Cardiac fibroblast (primary cell): ENCODE results near the gene LENG8.
A peak's percentile ranks its signal among the peaks of the same experiment; 100 is the strongest.

Experiments
- DNase-seq, 2 donors: peaks; one replicate each; pipeline versions ENCODE4 v3.0.0 to v3.0.0-alpha.2; 2010; ENCODE audit warnings: low read depth in 2 of 2
- H3K4me3 ChIP-seq, 2 donors: replicated peaks in 1 of 2; 1 replicate in 1 of 2; 2 replicates in 1 of 2; pipeline ENCODE4 v1.5.1; 2011; ENCODE audit warnings: low read depth in 2 of 2, low read length in 2 of 2, mild to moderate bottlenecking in 2 of 2, moderate library complexity in 1 of 2
- TF ChIP-seq, protein P1 (sequence below): IDR thresholded peaks from one replicate; pipeline ENCODE4 v1.5.1; 2011; ENCODE audit warnings: low read depth, mild to moderate bottlenecking, low read length, inconsistent platforms

The LENG8 gene

DNA sequence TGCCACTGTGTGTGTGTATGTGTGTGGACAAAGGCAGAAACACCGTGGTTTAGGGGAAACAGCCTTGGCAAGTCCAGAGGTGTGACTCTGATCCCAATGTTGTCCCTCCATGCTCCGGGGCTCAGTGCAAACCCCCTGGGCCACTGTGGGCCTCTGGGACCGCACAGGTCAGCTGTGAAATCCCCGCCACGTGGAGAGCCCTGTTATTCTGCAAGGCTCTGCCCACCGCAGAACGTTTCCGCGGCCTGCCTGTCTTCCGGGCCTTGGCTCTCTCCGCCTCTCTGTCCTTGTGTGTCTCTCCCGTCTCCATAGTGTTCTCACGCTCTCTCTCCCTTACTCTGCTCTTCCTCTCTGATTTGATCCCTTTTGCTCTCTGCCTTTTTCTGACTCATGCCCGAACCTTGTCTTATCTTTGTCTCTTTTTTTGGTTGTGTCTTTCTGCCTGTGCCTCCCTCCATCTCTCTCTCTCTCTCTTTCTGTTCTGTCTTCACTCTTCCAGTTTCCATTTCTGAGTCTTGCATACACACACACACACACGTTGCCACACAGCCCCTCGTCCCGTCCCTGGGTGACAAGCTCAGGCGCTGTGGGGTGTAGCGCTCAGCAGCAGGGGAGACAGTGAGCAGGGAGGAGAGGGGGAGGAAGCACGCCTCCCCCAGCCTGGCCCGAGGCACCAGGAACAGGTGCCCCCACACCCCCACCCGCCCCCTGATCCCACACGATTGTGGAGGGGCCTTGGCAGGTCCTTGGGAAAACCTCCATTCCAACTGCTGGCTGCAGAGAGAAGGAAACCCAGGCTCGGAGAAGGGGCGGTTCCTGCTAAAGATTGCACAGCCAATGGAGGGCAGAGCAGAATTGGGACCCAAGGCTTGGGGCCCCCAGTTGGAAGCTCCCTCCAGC, 30.7 kb upstream of the LENG8 start:
- peak; percentile 49 to 52 for DNase-seq
- TF ChIP-seq, protein P1, sequence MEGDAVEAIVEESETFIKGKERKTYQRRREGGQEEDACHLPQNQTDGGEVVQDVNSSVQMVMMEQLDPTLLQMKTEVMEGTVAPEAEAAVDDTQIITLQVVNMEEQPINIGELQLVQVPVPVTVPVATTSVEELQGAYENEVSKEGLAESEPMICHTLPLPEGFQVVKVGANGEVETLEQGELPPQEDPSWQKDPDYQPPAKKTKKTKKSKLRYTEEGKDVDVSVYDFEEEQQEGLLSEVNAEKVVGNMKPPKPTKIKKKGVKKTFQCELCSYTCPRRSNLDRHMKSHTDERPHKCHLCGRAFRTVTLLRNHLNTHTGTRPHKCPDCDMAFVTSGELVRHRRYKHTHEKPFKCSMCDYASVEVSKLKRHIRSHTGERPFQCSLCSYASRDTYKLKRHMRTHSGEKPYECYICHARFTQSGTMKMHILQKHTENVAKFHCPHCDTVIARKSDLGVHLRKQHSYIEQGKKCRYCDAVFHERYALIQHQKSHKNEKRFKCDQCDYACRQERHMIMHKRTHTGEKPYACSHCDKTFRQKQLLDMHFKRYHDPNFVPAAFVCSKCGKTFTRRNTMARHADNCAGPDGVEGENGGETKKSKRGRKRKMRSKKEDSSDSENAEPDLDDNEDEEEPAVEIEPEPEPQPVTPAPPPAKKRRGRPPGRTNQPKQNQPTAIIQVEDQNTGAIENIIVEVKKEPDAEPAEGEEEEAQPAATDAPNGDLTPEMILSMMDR: no peak
- H3K4me3 ChIP-seq: no peak overlapping the region

DNA sequence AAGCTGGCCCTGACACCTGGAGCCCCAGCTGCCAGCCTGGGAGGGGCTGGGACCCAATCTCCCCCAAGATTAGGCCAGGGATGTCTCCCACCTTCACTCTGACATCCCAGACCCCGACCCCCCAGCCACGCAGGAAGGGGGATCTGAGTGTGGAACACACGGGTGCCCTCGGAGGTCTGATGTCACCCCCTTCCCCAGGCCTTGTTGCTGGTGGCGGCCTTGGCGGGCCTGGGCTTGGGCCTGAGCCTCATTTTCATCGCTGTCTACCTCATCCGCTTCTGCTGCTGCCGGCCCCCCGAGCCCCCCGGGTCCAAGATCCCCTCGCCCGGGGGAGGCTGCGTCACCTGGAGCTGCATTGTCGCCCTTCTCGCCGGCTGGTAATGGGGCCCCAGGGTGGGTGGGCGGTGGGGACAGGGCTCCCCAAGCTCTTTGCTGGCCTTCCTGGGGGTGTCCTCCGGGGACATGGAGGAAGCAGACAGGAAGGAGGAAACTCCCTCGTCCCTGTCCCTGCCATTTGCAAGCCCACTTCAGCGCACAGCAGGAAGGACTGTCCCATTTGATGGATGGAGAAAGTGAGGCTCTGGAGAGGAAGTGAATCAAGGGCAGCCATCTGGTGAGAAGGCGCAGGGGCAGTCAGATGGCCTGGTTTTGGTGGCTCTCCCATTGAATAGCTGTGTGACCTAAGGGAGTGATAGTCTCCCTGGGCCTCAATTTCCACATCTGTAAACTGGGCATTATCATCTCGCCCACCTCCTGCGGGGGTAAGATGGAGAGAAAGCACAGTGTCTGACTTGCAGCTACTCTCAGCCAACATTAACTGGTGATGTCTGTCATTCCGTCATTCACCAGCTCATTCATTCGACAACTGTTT, 29.8 kb upstream of the LENG8 start:
- no peak overlapping the region for H3K4me3 ChIP-seq
- TF ChIP-seq, protein P1: no peak
- no peak for DNase-seq

DNA sequence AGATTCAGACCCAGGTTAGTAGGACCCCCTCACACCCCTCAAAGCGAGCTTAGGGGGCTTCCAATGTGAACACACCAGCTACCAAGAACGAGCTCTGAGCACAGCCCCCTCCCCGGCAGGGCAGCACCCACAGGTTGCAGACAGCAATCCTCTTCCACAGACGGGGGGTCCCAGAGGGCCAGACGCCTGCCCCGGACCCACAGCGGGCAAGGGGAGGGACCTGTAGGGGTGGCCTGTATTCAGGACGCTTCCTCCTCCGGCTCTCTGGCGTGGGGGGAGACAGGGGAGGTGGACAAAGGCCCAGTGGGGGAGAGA, 29.0 kb upstream of the LENG8 start:
- TF ChIP-seq, protein P1: no peak
- DNase-seq: no peak
- no peak overlapping the region for H3K4me3 ChIP-seq

DNA sequence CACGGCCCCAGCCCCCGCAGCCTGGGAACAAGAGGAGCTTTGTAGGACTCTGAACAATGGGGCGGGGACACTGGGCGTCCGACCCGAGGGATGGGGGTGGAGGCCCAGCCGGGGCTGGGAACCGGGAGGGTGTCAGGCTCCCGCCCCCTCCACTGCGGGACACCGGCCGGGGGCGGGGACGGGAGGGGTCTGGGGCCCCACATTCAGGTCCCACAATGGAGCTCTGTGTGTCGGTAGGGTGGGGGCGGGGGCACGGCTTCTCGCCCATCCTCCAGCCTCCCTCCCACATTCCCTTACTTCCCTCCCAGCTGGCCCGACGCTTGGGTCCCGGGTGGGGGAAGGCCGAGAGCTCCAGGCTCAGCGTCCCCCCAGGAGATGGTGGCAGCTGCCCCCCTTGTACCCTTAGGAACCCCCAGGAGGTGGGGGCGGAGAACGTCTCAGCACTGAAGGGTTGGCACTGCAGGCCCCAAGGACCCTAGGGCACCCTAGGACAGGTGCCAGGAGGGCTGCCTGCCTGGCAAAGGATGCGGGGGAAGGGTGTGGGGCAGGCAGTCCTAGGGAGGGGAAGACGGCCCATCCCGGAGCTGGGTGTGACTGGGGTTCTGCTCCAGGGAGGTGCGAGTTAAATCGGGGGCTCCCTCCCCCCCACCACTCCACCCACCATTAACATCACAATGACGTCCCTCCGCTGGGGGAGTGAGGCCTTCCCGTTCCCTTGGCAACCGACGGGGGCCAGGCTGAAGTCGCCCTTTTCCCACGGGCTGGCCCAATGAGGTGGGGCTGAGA, 28.4 kb upstream of the LENG8 start:
- H3K4me3 ChIP-seq: no peak overlapping the region
- peak in 1 of 2 donors; percentile 74 for DNase-seq
- TF ChIP-seq, protein P1: no peak

DNA sequence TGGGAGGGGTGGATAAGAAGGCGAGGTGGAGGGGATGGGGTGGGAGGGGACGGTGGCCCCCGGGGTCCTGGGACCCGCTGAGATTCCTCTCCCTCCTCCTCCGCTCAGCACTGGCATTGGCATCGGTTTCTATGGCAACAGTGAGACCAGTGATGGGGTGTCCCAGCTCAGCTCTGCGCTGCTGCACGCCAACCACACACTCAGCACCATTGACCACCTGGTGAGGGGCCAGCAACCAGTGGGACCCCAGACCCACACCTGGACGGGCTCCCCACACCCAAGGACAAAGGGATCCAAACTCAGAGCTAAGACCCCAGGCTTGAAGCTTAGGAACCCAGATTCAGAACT, 27.9 kb upstream of the LENG8 start:
- H3K4me3 ChIP-seq: no peak overlapping the region
- DNase-seq: no peak
- TF ChIP-seq, protein P1: no peak

DNA sequence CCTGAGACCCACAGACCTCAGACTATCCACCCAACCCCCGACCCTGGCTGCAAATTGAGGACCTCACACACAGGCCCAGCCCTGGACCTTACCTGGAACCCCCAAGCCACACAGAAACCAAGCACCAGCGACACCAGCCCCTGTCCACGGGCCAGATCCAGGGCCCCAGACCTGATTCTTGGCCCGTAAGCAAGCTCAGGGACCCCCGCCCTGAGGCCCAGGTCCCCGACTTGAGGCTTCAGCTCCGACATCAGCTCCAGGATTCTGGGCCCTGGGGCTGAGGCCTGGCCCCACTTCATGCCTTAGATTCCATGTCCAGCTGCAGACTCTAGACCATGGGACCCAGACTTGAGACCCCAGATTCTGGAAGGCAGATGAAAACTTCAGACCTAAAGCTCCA, 27.5 kb upstream of the LENG8 start:
- no peak overlapping the region for H3K4me3 ChIP-seq
- TF ChIP-seq, protein P1: no peak
- DNase-seq: no peak
